Testis (tissue), 3 donors: Measurements from ENCODE around the gene NECTIN1. TPM values are rescaled to one million over a fixed set of nuclear protein-coding genes. Genes with fewer than 3 reads are reported as not detected.

Experiments used
- DNase-seq: peaks from one replicate; pipeline ENCODE4 v3.0.0-alpha.2; 2019
- H3K27ac ChIP-seq, 2 donors: fragments of 200-600 bp; sonication (generic); one replicate each; pipeline ENCODE4 v1.5.1; 2019
- H3K27me3 ChIP-seq: fragments of 200-600 bp; sonication (generic); one replicate; pipeline ENCODE4 v1.5.1; 2019
- H3K36me3 ChIP-seq: fragments of 200-600 bp; sonication (generic); one replicate; pipeline ENCODE4 v1.5.1; 2017; ENCODE audit warnings: low read depth; ENCODE audit errors: missing control alignments
- H3K4me1 ChIP-seq: fragments of 200-600 bp; sonication (generic); one replicate; pipeline ENCODE4 v1.5.1; 2019
- H3K4me3 ChIP-seq, 2 donors: fragments of 200-600 bp; sonication (generic); one replicate each; pipeline ENCODE4 v1.5.1; 2017 to 2019
- H3K9me3 ChIP-seq: fragments of 200-600 bp; sonication (generic); one replicate; pipeline ENCODE4 v1.5.1; 2017
- CTCF ChIP-seq, 3 experiments: fragments of 450-650 bp in 2 of 3; fragments of 200-600 bp in 1 of 3; sonication (generic) in 1 of 3; IDR thresholded peaks; one replicate each; pipeline ENCODE4 v1.5.1; 2016 to 2019; ENCODE audit warnings: antibody characterized with exemption in 3 of 3, mild to moderate bottlenecking in 2 of 3, moderate library complexity in 1 of 3
- POLR2A ChIP-seq: fragments of 450-650 bp; IDR thresholded peaks from one replicate; pipeline ENCODE4 v1.6.1; 2017; ENCODE audit warnings: antibody characterized with exemption, mild to moderate bottlenecking, moderate library complexity
- WGBS, 2 donors: methylation state at CpG; one replicate each; pipeline ENCODE4 v1.1.5; 2018; 5-methylcytosine and 5-hydroxymethylcytosine counted together
- intact Hi-C: fragments of 100-400 bp; cut with DNase I; formaldehyde crosslinking; loops from one replicate; pipeline ENCODE4 v1.15.1; 2023; ENCODE audit warnings: low total_unique reads
- polyA plus RNA-seq: library from polyadenylated mRNA; stranded (reverse); fragments of 350-450 nt; fragmentation: Illumina TruSeq; extraction: RNeasy Lipid Tissue Mini Kit (QIAGEN cat#74804); gene quantifications from one replicate; pipeline ENCODE4 v1.2.3, GENCODE V29; 2014; ENCODE audit warnings: low read depth, low replicate concordance; ENCODE audit not compliant: insufficient read depth
- total RNA-seq, 2 donors: library from RNA; depleted of rRNA; stranded (reverse); fragments of >200 nt; gene quantifications; one replicate each; pipeline ENCODE4 v1.2.3, GENCODE V29; 2016

The NECTIN1 gene
- total and polyA plus RNA-seq, 3 donors from 2014 or later = 5.2 to 5.4 (median 5.2) TPM

- Histone ChIP-seq H3K27ac (no peak overlapping the region), H3K9me3 (no peaks in the 10 kb centered on the region), H3K27me3 (no peaks in the 10 kb centered on the region), H3K36me3 (no peaks in the 10 kb centered on the region), H3K4me3 (no peak overlapping the region), H3K4me1 (no peaks in the 10 kb centered on the region)
- DNase-seq = no peak
- TF ChIP-seq POLR2A = no peak
- no peak for TF ChIP-seq CTCF (IDR thresholded peaks at IDR 0.05)
- 79% methylated on average over 6 of the region's 6 CpGs for WGBS, 2 donors
- intact Hi-C loops = no loop called here
Observed at GRCh38 chr11:119650251-119650650, 78.7 kb downstream of the NECTIN1 start.

- intact Hi-C loops = no loop called here
- whole genome bisulfite sequencing, 2 donors = 81 to 100% methylated on average over 3 of the region's 3 CpGs
- no peaks in the 10 kb centered on the region for H3K36me3 ChIP-seq
- no peaks in the 10 kb centered on the region for H3K27me3 ChIP-seq
- no peak for DNase-seq
- H3K4me3 ChIP-seq = no peak overlapping the region
- no peaks in the 10 kb centered on the region for H3K9me3 ChIP-seq
- no peaks in the 10 kb centered on the region for H3K4me1 ChIP-seq
- TF ChIP-seq CTCF (IDR thresholded peaks at IDR 0.05) (no peak), POLR2A (no peak)
- no peak overlapping the region for H3K27ac ChIP-seq
Observed at GRCh38 chr11:119647254-119647653, 81.7 kb downstream of the NECTIN1 start.

GRCh38 chr11:119645018-119645417, 84.0 kb downstream of the NECTIN1 start:
- H3K36me3 ChIP-seq = no peaks in the 10 kb centered on the region
- no peak overlapping the region for H3K27ac ChIP-seq
- H3K4me3 ChIP-seq = no peak overlapping the region
- H3K9me3 ChIP-seq = no peaks in the 10 kb centered on the region
- intact Hi-C loops = no loop called here
- 81 to 100% methylated on average over 1 to 5 of the region's 5 CpGs for WGBS, 2 donors
- H3K4me1 ChIP-seq = no peaks in the 10 kb centered on the region
- TF ChIP-seq POLR2A (no peak), CTCF (IDR thresholded peaks at IDR 0.05) (no peak)
- DNase-seq = no peak
- no peaks in the 10 kb centered on the region for H3K27me3 ChIP-seq

GRCh38 chr11:119644502-119644901, 84.5 kb downstream of the NECTIN1 start:
- intact Hi-C loops = no loop called here
- Histone ChIP-seq H3K9me3 (no peaks in the 10 kb centered on the region), H3K4me1 (no peaks in the 10 kb centered on the region), H3K27me3 (no peaks in the 10 kb centered on the region), H3K27ac (no peak overlapping the region), H3K4me3 (no peak overlapping the region), H3K36me3 (no peaks in the 10 kb centered on the region)
- TF ChIP-seq POLR2A = no peak
- no peak for TF ChIP-seq CTCF (IDR thresholded peaks at IDR 0.05)
- WGBS, 2 donors = 88 to 92% methylated on average over 7 of the region's 7 CpGs
- DNase-seq = no peak

GRCh38 chr11:119643876-119644225, 85.1 kb downstream of the NECTIN1 start:
- H3K27me3 ChIP-seq = no peaks in the 10 kb centered on the region
- TF ChIP-seq POLR2A (no peak), CTCF (IDR thresholded peaks at IDR 0.05) (no peak)
- no peak for DNase-seq
- H3K4me3 ChIP-seq = no peak overlapping the region
- H3K9me3 ChIP-seq = no peaks in the 10 kb centered on the region
- no peaks in the 10 kb centered on the region for H3K4me1 ChIP-seq
- H3K27ac ChIP-seq = no peak overlapping the region
- no peaks in the 10 kb centered on the region for H3K36me3 ChIP-seq
- intact Hi-C loops = no loop called here
- WGBS, 2 donors = 94 to 95% methylated on average over 4 to 5 of the region's 5 CpGs
